LNCAP (cell line): ENCODE data around the gene PICALM.

Experiments
- CTCF ChIP-seq: fragments of 450-650 bp; IDR thresholded peaks from 2 replicates; pipeline ENCODE4 v1.5.1; 2017; ENCODE audit warnings: mild to moderate bottlenecking

Gene PICALM

GRCh38 chr11:85950317-85951048, 118.4 kb downstream of the PICALM start:
- no peak for TF ChIP-seq CTCF

- TF ChIP-seq CTCF, result no peak
Measured at GRCh38 chr11:85949798-85950197, 119.1 kb downstream of the PICALM start.

- no peak for TF ChIP-seq CTCF
Measured at GRCh38 chr11:85948884-85949283, 120.0 kb downstream of the PICALM start.

- TF ChIP-seq CTCF, result no peak
Measured at GRCh38 chr11:85947431-85948272, 121.2 kb downstream of the PICALM start.

GRCh38 chr11:85946221-85946620, 122.7 kb downstream of the PICALM start:
- TF ChIP-seq CTCF, result no peak

- no peak for TF ChIP-seq CTCF
Measured at GRCh38 chr11:85945788-85946187, 123.1 kb downstream of the PICALM start.

GRCh38 chr11:85945296-85945695, 123.6 kb downstream of the PICALM start:
- no peak for TF ChIP-seq CTCF
